Measurements from ENCODE around the gene RFFL.

Gene RFFL

DNA sequence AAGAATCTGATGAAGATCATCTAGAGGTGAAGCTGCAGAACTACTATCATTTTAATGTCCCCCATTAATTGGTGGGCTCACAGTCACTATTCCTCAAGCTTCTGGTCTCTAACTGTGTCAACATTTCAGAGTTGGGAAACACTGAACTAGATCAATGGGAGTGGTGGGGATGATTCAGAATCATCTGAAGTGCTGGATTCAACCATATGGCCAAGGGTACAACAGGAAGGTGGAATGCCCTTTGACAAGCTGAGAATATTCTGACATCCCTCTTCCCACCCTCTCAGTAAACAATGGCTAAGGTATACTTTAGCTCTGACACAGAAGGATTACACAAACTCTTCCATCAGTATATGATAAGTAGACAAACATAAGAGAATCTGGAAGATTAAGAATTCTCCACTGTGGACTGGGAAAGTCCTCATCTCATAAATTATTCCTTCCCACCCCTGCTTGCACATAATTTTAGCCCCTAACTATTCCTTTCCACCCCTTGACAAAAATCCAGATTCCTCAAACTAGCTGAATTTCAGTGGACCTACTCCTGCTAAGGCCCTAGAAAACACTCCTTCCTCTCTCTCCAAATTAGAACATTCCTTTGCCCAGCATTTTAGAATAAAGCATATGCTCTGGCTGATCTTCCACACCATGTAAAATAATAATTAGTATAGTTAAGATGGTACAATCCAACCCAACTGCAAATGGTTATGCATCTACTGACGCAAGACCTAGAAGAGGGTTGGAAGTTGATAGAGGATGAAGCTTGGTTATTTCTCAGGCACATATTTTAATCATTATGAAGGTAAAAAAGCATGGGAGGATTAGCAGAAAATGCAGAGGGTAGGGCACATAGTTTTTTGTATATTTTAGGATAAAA is 16.3 kb upstream of the RFFL start:
- DNase-seq: no peak

DNA sequence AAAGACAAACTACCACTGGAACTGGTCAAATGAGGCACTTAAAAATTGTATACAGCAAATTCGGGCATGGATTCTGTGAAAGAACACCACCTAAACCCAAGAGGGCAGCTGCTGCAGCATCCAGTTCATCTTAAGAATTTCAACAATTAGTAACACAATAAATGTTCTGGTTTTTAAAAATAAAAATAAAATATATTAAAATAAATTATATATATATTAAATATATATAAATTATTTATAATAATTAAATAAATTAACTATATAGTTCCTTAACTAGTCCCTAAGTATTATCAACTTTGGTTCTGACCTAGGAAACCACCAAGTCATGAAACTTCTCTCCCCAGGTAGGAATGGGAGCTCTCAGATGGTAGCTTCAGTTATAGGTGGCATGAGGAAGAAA is 13.4 kb upstream of the RFFL start:
- no peak for DNase-seq

- no peak for DNase-seq
Observed at GRCh38 chr17:35074711-35075707, 11.5 kb upstream of the RFFL start.

GRCh38 chr17:35073991-35074627 is 10.6 kb upstream of the RFFL start:
- no peak for DNase-seq

GRCh38 chr17:35073183-35073790 is 9.8 kb upstream of the RFFL start:
- DNase-seq: no peak

DNA sequence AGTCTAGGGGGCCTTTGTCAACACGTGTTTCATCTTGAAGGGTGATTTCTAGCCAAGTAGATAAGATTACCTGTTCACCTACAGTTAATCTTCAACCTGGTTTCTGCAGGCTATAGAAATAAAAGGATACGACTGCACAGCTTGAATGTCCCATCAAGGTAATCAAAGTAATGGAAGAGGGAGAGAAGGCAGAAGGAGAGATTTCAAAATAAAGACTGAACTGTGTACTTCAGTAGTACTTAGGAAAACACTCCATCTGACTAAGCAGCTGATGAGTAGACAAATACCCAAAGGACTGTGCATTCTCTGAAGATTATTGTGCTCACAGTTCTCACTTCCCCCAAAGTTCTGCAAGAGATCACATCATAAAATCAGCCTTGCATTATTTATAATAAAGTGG is 5.8 kb upstream of the RFFL start:
- DNase-seq: no peak

DNA sequence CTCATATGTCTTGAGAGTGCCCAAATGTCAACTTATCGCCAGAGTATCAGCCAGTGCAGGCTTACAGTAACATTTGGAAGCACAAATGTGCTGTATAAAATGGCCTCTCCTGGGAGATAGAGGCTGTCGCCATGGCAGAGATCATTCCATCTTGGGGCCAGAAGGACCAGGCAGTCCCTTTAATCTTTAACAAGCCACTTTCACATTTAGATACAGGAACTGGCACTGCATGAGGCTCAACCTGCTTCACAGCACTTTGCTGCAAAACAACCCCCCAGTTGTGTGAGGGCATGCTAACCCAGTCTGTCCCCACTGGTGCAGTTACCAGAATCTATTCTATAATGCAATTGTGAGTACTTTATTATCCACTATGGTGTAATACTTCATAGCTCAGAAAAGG is 4.7 kb upstream of the RFFL start:
- DNase-seq: no peak

GRCh38 chr17:35065880-35066279 is 2.4 kb upstream of the RFFL start:
- no peak for DNase-seq

DNA sequence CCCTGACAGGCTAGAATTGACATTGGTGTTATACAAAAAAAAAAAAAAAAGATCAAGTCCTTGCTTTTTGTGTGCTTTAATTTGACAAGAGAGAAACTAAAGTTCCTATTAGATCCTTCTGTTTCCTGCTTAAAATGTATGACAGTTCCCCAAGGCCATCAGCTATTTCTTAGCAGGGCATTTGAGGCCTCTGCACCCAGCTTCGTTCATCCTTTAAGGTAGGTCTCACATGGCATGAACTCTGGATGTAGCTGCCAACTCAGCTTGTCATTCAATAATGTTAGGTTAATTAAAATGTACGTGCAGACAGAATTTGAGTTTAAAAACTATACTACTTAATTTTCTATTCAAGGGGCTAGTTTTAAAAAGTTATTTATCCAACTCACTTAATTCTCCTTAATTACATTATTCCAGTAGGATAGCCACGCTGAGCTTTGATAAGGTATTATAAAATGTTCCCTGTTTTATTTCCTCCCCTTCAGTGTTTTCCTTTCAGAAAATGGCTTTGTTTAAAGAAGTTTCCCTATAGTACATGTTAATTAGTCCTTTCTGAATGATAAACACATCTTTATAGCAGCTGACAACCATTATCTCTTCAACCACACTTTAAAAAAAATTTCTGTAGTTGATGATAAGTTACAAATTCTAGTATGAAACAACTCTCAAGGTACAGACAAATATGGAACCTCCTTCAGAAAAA is 1.2 kb upstream of the RFFL start:
- no peak for DNase-seq

GRCh38 chr17:35062308-35062707 is 1.2 kb downstream of the RFFL start:
- no peak for DNase-seq

- DNase-seq: no peak
Observed at GRCh38 chr17:35057332-35057915, 6.1 kb downstream of the RFFL start.

- no peak for DNase-seq
Observed at GRCh38 chr17:35056013-35056412, 7.5 kb downstream of the RFFL start.

DNA sequence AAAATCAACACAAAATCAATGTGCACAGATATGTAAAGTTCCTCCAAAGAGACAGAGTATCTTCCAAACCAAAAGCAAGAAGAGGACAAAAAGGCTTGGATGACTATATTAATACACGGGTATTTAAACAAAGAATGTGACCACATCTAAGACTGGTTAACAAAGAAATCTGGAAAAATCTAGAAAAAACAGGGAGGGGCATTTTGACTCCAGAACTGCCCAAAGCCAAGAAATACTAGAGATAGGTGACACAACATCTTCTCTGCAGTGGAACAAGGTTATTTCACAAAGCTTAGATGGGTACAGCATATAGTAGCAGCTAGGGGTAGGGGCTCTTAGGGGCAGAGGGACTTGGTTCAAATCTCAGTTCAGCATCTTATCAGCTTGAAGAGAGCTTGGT is 10.3 kb downstream of the RFFL start:
- DNase-seq: no peak

DNA sequence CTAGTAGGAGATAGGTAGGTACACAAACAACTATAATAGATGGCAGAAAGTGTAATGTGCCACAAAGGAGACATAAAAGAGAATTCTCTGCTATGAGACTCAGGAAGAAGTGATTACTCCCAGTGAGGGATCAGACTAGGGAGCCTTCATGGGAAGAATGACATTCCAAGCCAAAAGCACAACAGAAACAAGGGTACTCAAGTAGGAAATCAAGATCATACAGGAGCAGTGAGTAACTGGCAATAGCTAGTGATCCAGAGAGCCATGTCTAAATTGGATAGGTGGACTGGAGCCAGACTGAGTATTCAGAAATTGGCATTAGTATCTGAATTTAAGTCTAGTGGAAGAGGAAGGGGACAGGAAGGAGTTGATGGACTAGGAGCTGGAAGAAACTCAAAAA is 10.7 kb downstream of the RFFL start:
- DNase-seq: no peak

DNA sequence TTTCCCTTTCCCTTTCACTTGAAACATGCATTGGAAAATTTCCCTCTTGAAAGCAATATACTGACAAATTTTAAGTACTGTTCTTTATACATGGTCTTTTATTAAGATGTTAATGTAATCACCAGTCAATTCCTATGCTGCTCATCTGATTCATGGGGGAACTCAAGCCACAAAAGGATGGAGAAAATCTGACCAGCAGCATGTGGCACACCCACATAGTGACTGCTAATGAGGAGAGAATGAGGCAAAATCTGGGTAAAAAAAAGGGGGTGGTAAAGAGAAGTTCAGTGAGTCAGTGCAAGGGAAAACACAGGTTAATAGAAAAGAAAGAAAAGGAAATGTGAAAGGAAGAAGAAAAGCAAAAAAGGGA is 11.3 kb downstream of the RFFL start:
- no peak for DNase-seq

DNA sequence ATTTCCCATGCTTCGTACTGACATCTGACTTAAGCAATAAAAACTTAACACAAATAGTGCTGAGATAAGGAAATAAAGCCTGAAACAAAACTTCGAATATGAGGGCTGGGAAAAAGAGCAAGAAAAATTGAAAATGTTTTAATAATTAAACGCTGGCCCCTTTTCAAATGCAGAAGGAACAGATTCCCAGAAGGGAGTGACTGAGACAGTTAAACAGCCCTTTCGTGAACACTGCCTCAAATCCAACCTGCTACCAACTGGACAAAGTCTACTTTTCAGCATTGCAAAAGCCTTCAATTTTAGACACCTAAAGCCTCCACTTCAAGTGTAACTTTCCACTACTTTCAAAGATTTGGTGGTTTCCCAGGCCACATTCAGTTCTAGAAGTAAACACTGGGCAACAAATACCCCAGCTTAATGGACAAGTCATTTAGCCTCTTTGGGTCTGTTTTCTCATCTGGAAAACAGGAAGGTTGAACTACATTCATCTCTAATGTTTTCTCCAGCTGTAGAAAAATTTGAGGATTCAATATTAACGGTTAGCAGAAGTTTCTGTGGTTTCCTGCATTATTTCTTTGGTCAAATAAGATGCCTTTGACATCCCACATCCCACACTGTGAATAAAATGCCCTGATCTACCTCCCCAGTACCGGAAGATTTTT is 11.8 kb downstream of the RFFL start:
- DNase-seq: no peak

- DNase-seq: no peak
Observed at GRCh38 chr17:35051183-35051578, 12.3 kb downstream of the RFFL start.

DNA sequence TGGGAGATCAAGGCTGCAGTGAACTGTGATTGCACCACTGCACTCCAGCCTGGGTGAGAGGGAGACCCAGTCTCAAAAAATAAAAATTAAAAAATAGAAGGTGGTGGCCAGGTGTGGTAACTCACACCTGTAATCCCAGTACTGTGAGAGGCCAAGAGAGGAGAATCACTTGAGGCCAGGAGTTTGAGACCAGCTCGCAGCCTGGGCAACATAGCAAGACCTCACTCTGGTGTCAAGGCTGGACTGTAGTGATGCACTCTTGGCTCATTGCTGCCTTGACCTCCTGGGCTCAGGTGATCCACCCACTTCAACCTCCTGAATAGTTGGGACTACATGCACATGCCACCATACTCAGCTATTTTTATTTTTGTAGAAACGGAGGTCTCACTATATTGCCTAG is 13.3 kb downstream of the RFFL start:
- DNase-seq: no peak

DNA sequence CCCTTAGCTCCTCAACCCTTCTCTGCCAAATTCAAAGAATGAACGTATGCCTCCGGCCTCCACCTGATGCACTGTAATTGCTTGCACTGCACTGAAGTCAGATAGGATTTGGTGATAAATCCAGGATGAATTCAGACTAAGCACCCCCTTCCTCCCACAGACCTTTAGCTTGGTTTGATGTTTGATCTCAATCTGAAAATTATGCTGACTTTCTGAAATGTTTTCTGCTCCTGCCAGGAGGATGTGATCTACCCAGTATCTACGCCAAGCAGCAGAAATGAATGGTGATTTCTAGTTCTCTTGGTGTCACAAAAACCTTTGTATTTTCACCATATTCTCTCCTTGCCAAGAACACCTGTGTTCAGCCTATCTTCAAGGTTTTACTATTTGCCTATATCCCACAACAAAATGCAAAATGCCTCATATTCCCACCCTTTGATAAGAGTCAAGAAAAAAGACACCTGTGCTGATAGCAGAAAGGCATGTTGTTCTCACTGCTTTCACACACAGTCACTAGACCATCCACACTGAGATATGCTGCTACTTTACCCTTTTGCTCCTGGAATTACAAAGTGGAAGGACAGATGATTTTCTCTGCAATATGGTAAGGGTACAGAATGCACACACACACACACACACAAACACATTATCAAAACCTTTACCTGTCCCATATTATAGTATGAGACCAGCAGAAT is 14.7 kb downstream of the RFFL start:
- no peak for DNase-seq

GRCh38 chr17:35046740-35047283 is 16.7 kb downstream of the RFFL start:
- peak; percentile 31 for DNase-seq

Data from activated CD4-positive, CD25-positive, alpha-beta regulatory T cell treated with anti-CD3 and anti-CD28 coated beads, Interleukin-2, amount 50 U/mL, for 72 hours (primary cell).